HEK293 (cell line): ENCODE results near the gene PRKCE.

Experiments
- CTCF ChIP-seq: fragments of 450-650 bp; formaldehyde crosslinking; IDR thresholded peaks from 2 replicates; pipeline ENCODE4 v1.5.1; 2016; ENCODE audit warnings: missing biosample characterization, missing genetic modification characterization
- MYNN ChIP-seq: fragments of 450-650 bp; formaldehyde crosslinking; IDR thresholded peaks from 2 replicates; pipeline ENCODE4 v1.5.1; 2016; ENCODE audit warnings: missing biosample characterization, missing genetic modification characterization, borderline replicate concordance
- REST ChIP-seq: fragments of 450-650 bp; formaldehyde crosslinking; IDR thresholded peaks from 2 replicates; pipeline ENCODE4 v1.5.1; 2016; ENCODE audit warnings: missing biosample characterization, missing genetic modification characterization
- ZNF157 ChIP-seq: fragments of 450-650 bp; formaldehyde crosslinking; IDR thresholded peaks from 2 replicates; pipeline ENCODE4 v1.5.1; 2016; ENCODE audit warnings: missing biosample characterization, missing genetic modification characterization
- ZNF555 ChIP-seq: fragments of 450-650 bp; formaldehyde crosslinking; conservative IDR thresholded peaks from 2 replicates; pipeline ENCODE4 v1.5.1; 2017; ENCODE audit warnings: missing biosample characterization, mild to moderate bottlenecking, missing genetic modification characterization, inconsistent platforms
- ZNF692 ChIP-seq: fragments of 450-650 bp; formaldehyde crosslinking; IDR thresholded peaks from 2 replicates; pipeline ENCODE4 v1.5.1; 2016; ENCODE audit warnings: missing biosample characterization, missing genetic modification characterization

- TF ChIP-seq REST (tag by site-specific recombination) (no peak), CTCF (tag by site-specific recombination) (no peak), MYNN (tag by site-specific recombination) (no peak), ZNF692 (tag by site-specific recombination) (no peak), ZNF555 (no peak), ZNF157 (tag by site-specific recombination) (no peak)
Measured at GRCh38 chr2:45778720-45779171, 127.3 kb downstream of the PRKCE start.
